ENCODE results near the gene JAZF1.

The JAZF1 gene

DNA sequence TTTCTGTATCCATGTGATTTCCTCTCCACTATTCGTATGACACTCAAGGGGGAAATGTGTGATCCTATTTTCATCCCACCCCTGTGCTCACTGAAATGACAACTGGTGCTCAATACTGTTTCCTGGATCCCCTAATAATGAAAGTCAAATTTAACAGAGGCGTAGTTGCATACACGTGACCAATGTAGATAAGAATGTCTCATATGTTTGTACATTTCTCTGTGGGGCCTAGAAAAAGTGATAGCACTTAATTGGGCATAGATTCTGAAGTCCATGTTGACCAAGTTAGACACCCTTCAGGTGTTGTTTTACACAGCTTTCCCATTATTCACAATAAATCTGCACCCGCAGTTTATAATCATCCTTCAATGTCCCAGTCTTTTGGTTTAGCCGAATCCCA is 59.1 kb downstream of the JAZF1 start:
- TF ChIP-seq, protein P1, sequence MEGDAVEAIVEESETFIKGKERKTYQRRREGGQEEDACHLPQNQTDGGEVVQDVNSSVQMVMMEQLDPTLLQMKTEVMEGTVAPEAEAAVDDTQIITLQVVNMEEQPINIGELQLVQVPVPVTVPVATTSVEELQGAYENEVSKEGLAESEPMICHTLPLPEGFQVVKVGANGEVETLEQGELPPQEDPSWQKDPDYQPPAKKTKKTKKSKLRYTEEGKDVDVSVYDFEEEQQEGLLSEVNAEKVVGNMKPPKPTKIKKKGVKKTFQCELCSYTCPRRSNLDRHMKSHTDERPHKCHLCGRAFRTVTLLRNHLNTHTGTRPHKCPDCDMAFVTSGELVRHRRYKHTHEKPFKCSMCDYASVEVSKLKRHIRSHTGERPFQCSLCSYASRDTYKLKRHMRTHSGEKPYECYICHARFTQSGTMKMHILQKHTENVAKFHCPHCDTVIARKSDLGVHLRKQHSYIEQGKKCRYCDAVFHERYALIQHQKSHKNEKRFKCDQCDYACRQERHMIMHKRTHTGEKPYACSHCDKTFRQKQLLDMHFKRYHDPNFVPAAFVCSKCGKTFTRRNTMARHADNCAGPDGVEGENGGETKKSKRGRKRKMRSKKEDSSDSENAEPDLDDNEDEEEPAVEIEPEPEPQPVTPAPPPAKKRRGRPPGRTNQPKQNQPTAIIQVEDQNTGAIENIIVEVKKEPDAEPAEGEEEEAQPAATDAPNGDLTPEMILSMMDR (conservative IDR thresholded peaks at IDR 0.05; ENCODE audit: low read length) = no peak
- H3K4me3 ChIP-seq (ENCODE audit: low read length) = no peak overlapping the region
- no peak for DNase-seq (ENCODE audit: low read depth)

DNA sequence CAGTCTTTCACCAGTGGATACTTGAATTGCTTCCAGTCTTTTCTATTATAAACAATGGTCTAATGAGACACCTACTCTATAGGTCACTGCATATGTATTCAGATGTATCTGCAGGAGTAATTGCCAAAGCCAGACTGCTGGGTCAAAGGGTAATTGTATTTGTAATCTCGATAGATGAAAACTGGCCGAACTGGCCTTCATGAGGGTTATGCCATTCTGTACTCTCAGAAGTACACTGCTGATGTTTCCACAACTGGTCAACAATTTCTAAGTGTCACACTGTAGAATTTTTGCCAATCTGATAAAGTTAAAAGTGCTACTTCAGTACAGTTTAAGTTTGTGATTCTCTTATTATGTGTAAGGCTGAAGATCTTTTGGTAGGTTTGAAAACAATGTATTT is 64.6 kb downstream of the JAZF1 start:
- H3K4me3 ChIP-seq (ENCODE audit: low read length) = no peak overlapping the region
- TF ChIP-seq, protein P1 (conservative IDR thresholded peaks at IDR 0.05; ENCODE audit: low read length) = no peak
- no peak for DNase-seq (ENCODE audit: low read depth)

DNA sequence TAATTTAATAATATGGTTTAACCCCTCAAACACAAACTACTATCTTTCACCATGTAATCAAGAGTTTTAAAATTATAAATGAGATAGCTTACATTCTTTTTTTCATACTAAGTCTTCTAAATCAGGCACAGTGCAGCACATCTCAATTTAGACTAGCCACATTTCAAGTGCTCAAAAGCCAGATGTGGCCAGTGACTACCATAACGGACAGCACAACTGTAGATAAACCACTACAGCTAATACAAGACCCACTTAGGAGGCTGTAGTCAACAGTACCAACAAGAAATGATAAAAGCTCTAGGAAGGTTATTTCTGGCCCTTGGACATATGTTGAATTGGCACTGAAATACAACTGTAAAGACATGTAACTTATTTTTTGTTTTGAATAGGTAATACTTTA is 65.3 kb downstream of the JAZF1 start:
- TF ChIP-seq, protein P1 (conservative IDR thresholded peaks at IDR 0.05; ENCODE audit: low read length) = no peak
- H3K4me3 ChIP-seq (ENCODE audit: low read length) = no peak overlapping the region
- no peak for DNase-seq (ENCODE audit: low read depth)

DNA sequence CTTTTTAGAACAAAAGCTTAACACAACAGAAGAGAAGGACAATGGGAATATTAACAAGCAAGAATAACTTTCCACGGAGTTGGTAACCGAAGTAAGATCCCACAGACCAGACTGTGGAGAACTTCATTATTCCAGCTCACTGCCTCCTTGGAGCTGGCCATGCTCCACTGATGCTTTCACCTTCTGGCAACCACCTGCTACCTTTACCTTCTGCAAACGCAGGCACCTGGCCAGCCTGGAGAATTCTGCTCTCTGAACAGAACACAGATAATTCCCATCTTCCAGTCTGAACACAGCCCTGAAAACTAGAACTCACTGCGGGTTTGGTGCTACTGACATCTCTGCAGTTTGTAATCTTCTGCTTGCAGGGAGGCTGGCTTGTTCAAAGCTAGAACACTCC is 66.5 kb downstream of the JAZF1 start:
- DNase-seq (ENCODE audit: low read depth) = no peak
- TF ChIP-seq, protein P1 (conservative IDR thresholded peaks at IDR 0.05; ENCODE audit: low read length) = no peak
- H3K4me3 ChIP-seq (ENCODE audit: low read length) = no peak overlapping the region

DNA sequence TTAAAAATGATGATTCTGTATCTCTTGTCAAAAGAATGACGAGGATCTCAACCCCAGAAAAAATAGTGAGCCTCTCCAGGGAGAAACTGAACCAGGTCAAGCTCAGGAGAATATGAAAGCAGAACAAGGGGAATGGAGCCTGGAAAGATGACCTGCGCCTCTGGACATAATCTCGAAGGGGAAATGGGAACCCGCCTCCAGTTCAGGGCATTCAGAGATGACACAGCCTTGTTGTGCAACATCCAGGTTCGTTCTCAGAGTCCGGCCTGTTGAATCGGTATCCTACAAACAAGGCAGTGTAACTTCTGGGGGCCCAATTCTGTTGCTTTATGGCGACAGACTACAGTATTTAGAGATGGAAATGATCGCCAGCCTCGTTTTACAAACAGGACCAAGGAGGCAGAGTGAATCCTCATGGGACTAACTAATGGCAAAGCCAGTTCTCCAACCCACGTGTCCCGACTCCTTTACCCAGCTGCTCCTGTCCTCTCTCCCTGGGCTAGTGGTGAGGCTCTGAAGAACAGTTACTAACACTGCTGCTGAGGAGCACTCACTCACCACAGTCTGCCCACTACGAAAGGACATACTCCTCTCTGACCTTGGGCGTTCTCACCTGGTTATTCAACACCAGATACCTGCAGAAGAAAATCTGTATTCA is 67.6 kb downstream of the JAZF1 start:
- no peak overlapping the region for H3K4me3 ChIP-seq (ENCODE audit: low read length)
- DNase-seq (ENCODE audit: low read depth) = no peak
- TF ChIP-seq, protein P1 (conservative IDR thresholded peaks at IDR 0.05; ENCODE audit: low read length) = no peak

DNA sequence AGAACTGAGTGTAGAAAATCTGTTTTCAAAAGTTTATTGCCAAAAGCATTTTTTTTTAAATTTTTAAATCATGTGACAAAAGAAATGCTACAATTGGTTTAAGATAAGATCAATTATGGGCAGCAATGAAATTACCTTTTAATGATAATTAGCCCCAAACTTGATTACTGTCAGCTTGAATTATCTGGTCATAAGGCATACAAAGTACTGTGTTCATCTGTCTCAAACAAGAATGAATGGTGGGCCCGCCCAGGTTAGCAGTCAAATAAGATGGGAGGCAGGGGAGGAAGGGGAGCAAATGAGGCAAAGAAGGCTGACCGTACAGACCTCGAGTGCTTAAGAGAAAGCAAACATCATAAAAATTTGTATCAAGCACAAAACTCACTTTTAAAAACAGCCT is 68.1 kb downstream of the JAZF1 start:
- no peak for DNase-seq (ENCODE audit: low read depth)
- H3K4me3 ChIP-seq (ENCODE audit: low read length) = no peak overlapping the region
- TF ChIP-seq, protein P1 (conservative IDR thresholded peaks at IDR 0.05; ENCODE audit: low read length) = no peak

DNA sequence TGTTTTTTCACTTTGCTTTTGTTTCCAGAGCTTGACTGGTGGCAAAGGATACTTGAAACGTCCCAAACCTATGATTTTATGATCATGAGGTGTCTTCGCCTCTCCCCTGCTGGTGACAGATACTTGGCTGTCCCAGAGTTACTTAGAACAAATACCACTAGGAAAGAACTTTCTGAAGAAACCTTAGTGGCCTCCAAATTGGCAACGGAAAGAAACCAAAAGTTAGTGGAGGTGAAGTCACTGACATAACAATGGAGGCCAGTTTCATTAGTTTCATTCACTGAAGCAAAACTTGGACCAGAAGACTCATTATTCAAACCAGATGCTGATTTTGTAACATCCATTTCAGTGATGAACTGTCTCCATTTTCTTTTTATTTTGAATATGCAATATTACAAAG is 68.6 kb downstream of the JAZF1 start:
- H3K4me3 ChIP-seq (ENCODE audit: low read length) = no peak overlapping the region
- peak; percentile 75 for DNase-seq (ENCODE audit: low read depth)
- TF ChIP-seq, protein P1 (conservative IDR thresholded peaks at IDR 0.05; ENCODE audit: low read length) = no peak
